GM12878 (cell line): ENCODE measurements around the gene ARL5C. TPM values are rescaled to one million over a fixed set of nuclear protein-coding genes. Genes with fewer than 3 reads are reported as not detected.

ENCODE experiments used
- ASH2L ChIP-seq: fragments of 300-600, 200-600 bp; sonication (generic); IDR thresholded peaks from 2 replicates; pipeline ENCODE4 v1.6.1; 2017; ENCODE audit warnings: low read depth, mild to moderate bottlenecking, borderline replicate concordance
- ATF7 ChIP-seq: fragments of 450-650 bp; IDR thresholded peaks from 2 replicates; pipeline ENCODE4 v1.6.1; 2016; ENCODE audit warnings: low read depth, mild to moderate bottlenecking
- CHD1 ChIP-seq: IDR thresholded peaks from 2 replicates; pipeline ENCODE4 v1.6.1; 2012; ENCODE audit warnings: low read depth, low read length, improper control_type of control experiment
- CREM ChIP-seq: IDR thresholded peaks from 2 replicates; pipeline ENCODE4 v1.6.1; 2014; ENCODE audit warnings: antibody characterized with exemption, low read depth
- EED ChIP-seq: sonication (generic); IDR thresholded peaks from 2 replicates; pipeline ENCODE4 v1.6.1; 2016; ENCODE audit warnings: antibody characterized with exemption, low read depth
- EGR1 ChIP-seq, 2 experiments: IDR thresholded peaks; 1 replicate in 1 of 2; 2 replicates in 1 of 2; pipeline ENCODE4 v1.6.1; 2011 to 2012; ENCODE audit warnings: low read depth in 2 of 2, low read length in 2 of 2, borderline replicate concordance in 1 of 2, mild to moderate bottlenecking in 1 of 2, moderate library complexity in 1 of 2
- ESRRA ChIP-seq: IDR thresholded peaks from 2 replicates; pipeline ENCODE4 v1.6.1; 2012; ENCODE audit warnings: mild to moderate bottlenecking, low read length, improper control_type of control experiment
- HDAC2 ChIP-seq: fragments of 200-600 bp; sonication (generic); IDR thresholded peaks from 2 replicates; pipeline ENCODE4 v1.6.1; 2017
- HDGF ChIP-seq: fragments of 450-650 bp; IDR thresholded peaks from 2 replicates; pipeline ENCODE4 v1.6.1; 2016; ENCODE audit warnings: antibody characterized with exemption
- IKZF1 ChIP-seq: fragments of 450-650 bp; conservative IDR thresholded peaks from 2 replicates; pipeline ENCODE4 v1.6.1; 2017; ENCODE audit warnings: antibody characterized with exemption, mild to moderate bottlenecking
- IKZF2 ChIP-seq, 2 experiments: fragments of 450-650 bp; IDR thresholded peaks; 2 replicates each; pipeline ENCODE4 v1.6.1; 2017; ENCODE audit warnings: mild to moderate bottlenecking in 2 of 2, moderate library complexity in 2 of 2
- MLLT1 ChIP-seq: fragments of 450-650 bp; IDR thresholded peaks from 2 replicates; pipeline ENCODE4 v1.6.1; 2016; ENCODE audit warnings: mild to moderate bottlenecking
- MTA2 ChIP-seq: fragments of 450-650 bp; IDR thresholded peaks from 2 replicates; pipeline ENCODE4 v1.6.1; 2016; ENCODE audit warnings: low read depth, mild to moderate bottlenecking, moderate library complexity
- NBN ChIP-seq: fragments of 450-650 bp; IDR thresholded peaks from 2 replicates; pipeline ENCODE4 v1.6.1; 2016
- NR2C1 ChIP-seq: fragments of 450-650 bp; IDR thresholded peaks from 2 replicates; pipeline ENCODE4 v1.6.1; 2017; ENCODE audit warnings: antibody characterized with exemption, mild to moderate bottlenecking, moderate library complexity
- PKNOX1 ChIP-seq: fragments of 450-650 bp; IDR thresholded peaks from 2 replicates; pipeline ENCODE4 v1.6.1; 2016; ENCODE audit warnings: mild to moderate bottlenecking
- POLR2AphosphoS5 ChIP-seq: IDR thresholded peaks from 2 replicates; pipeline ENCODE4 v1.6.1; 2011; ENCODE audit warnings: mild to moderate bottlenecking, low read length, inconsistent platforms
- POU2F2 ChIP-seq: IDR thresholded peaks from 3 replicates; pipeline ENCODE4 v1.6.1; 2011; ENCODE audit warnings: low read depth, mild to moderate bottlenecking, low read length, borderline replicate concordance
- RAD21 ChIP-seq: IDR thresholded peaks from 2 replicates; pipeline ENCODE4 v1.6.1; 2011; ENCODE audit warnings: mild to moderate bottlenecking, low read depth, low read length, moderate library complexity; ENCODE audit not compliant: insufficient read depth
- RCOR1 ChIP-seq: conservative IDR thresholded peaks from 2 replicates; pipeline ENCODE4 v1.6.1; 2012; ENCODE audit warnings: low read depth, low read length, improper control_type of control experiment
- RELB ChIP-seq: fragments of 450-650 bp; IDR thresholded peaks from 2 replicates; pipeline ENCODE4 v1.6.1; 2017; ENCODE audit warnings: low read depth, mild to moderate bottlenecking, moderate library complexity
- RFX5 ChIP-seq: IDR thresholded peaks from 2 replicates; pipeline ENCODE4 v1.6.1; 2011; ENCODE audit warnings: low read depth, low read length, improper control_type of control experiment
- SREBF2 ChIP-seq: IDR thresholded peaks from 2 replicates; pipeline ENCODE4 v1.6.1; 2012; ENCODE audit warnings: mild to moderate bottlenecking, low read length
- TAF1 ChIP-seq: IDR thresholded peaks from 2 replicates; pipeline ENCODE4 v1.6.1; 2011; ENCODE audit warnings: mild to moderate bottlenecking, low read depth, low read length, borderline replicate concordance
- TARDBP ChIP-seq: IDR thresholded peaks from 2 replicates; pipeline ENCODE4 v1.6.1; 2016; ENCODE audit warnings: borderline replicate concordance
- USF2 ChIP-seq: IDR thresholded peaks from 2 replicates; pipeline ENCODE4 v1.6.1; 2011; ENCODE audit warnings: low read depth, low read length, improper control_type of control experiment, borderline replicate concordance
- WRNIP1 ChIP-seq: IDR thresholded peaks from 2 replicates; pipeline ENCODE4 v1.6.1; 2011; ENCODE audit warnings: low read depth, low read length, improper control_type of control experiment, borderline replicate concordance
- ZBTB33 ChIP-seq: fragments of 450-650 bp; IDR thresholded peaks from 2 replicates; pipeline ENCODE4 v1.6.1; 2017; ENCODE audit warnings: mild to moderate bottlenecking
- polyA plus RNA-seq, 11 experiments: library from polyadenylated mRNA; depleted of rRNA in 4 of 11; unstranded in 6 of 11; stranded (reverse) in 5 of 11; fragments of >200 nt; fragmentation: Nextera tagmentation in 4 of 11; fragmentation: Illumina TruSeq in 1 of 11; extraction: Ambion mirVana in 4 of 11; extraction: Trizol in 1 of 11; gene quantifications; 1 replicate in 1 of 11; 2 replicates in 10 of 11; pipeline versions ENCODE4 v1.2.1 to v1.2.3, GENCODE V29; 2011 to 2016; ENCODE audit warnings: inconsistent platforms in 2 of 11, missing spikeins in 2 of 11, low read depth in 1 of 11
- total RNA-seq, 4 experiments: library from RNA; depleted of rRNA in 3 of 4; stranded (reverse); fragments of >200 nt in 3 of 4; fragmentation: Illumina TruSeq in 1 of 4; extraction: Trizol in 1 of 4; gene quantifications; 2 replicates each; pipeline versions ENCODE4 v1.2.1 to v1.2.3, GENCODE V29; 2013 to 2021

Gene ARL5C
- total and polyA plus RNA-seq, 10 of the 15 experiments (the other 5 are each of a cell fraction or from before 2014, with no cell fraction given), result not detected

GRCh38 chr17:39164675-39165143, 1.3 kb downstream of the ARL5C start (continued):
- no peak for TF ChIP-seq ATF7
- TF ChIP-seq IKZF2 (IDR thresholded peaks at IDR 0.05), result peak; percentile 51 to 66
- TF ChIP-seq NR2C1, result no peak
- TF ChIP-seq EED, result peak; percentile 45; the same call in 1 of the 2 replicates
- TF ChIP-seq EGR1 (IDR thresholded peaks at IDR 0.05; ENCODE audit: borderline replicate concordance in 1 of 2, low read depth in 2 of 2, low read length in 2 of 2), result no peak
- no peak for TF ChIP-seq USF2
- TF ChIP-seq ZBTB33, result no peak
- TF ChIP-seq MTA2, result peak; percentile 22; the same call in 1 of the 2 replicates
- TF ChIP-seq TAF1, result no peak
- TF ChIP-seq TARDBP, result no peak
- peak; percentile 78; the same call in 1 of the 2 replicates for TF ChIP-seq HDGF
- TF ChIP-seq RELB, result no peak
- peak; percentile 33; the same call in 1 of the 2 replicates for TF ChIP-seq RAD21
- peak; percentile 23; the same call in 1 of the 3 replicates for TF ChIP-seq POU2F2
- TF ChIP-seq NBN, result peak; percentile 68; the same call in 1 of the 2 replicates
- no peak for TF ChIP-seq ESRRA
- no peak for TF ChIP-seq HDAC2
- TF ChIP-seq ASH2L, result no peak
- no peak for TF ChIP-seq RFX5
- no peak for TF ChIP-seq MLLT1
- TF ChIP-seq CHD1, result no peak
- TF ChIP-seq PKNOX1, result peak; percentile 98
- TF ChIP-seq IKZF1, result peak; percentile 78; the same call in 1 of the 2 replicates
- no peak for TF ChIP-seq POLR2AphosphoS5
- TF ChIP-seq WRNIP1, result no peak
- TF ChIP-seq CREM, result no peak
- no peak for TF ChIP-seq RCOR1
- no peak for TF ChIP-seq SREBF2
